GM21528 (cell line): Measurements from ENCODE around the gene C6orf120.
A peak's percentile ranks its signal among the peaks of the same experiment; 100 is the strongest.

Experiments
- ATAC-seq: cut with Tn5 transposase; IDR thresholded peaks from one replicate; pipeline ENCODE4 v1.9.1; 2021; ENCODE audit warnings: mild to moderate bottlenecking, moderate library complexity; ENCODE audit not compliant: unreplicated experiment, low FRiP score

The C6orf120 gene

DNA sequence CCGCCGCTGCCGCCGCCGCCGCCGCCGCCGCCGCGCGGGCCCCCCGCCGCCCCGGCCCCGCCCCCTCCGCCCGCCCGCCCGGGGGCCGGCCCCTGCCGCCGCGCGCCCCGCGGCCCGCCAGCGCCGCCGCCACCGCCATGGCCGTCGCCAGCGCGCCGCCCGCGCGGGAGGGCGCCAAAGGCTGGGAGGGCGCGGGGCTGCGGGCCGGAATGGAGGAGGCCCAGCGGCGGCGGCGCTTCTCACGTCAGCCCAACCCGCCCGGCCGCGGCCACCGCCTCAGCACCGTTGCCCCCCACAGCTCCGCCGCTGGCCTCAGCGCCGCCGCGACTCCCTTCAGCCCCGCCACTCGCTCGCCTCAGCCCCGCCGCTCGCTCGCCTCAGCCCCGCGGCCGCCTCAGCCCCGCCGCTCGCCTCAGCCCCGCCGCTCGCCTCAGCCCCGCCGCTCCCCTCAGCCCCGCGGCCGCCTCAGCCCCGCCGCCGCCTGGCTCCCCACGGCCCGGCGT, 22.1 kb downstream of the C6orf120 start:
- ATAC-seq = peak; percentile 40

GRCh38 chr6:169724494-169725124, 22.7 kb downstream of the C6orf120 start, which contains the start of gene PHF10:
Gene PHF10 (minus strand): TSS chr6:169724500. CDS start chr6:169723931, 569 bp downstream.
- ATAC-seq = peak; percentile 47

DNA sequence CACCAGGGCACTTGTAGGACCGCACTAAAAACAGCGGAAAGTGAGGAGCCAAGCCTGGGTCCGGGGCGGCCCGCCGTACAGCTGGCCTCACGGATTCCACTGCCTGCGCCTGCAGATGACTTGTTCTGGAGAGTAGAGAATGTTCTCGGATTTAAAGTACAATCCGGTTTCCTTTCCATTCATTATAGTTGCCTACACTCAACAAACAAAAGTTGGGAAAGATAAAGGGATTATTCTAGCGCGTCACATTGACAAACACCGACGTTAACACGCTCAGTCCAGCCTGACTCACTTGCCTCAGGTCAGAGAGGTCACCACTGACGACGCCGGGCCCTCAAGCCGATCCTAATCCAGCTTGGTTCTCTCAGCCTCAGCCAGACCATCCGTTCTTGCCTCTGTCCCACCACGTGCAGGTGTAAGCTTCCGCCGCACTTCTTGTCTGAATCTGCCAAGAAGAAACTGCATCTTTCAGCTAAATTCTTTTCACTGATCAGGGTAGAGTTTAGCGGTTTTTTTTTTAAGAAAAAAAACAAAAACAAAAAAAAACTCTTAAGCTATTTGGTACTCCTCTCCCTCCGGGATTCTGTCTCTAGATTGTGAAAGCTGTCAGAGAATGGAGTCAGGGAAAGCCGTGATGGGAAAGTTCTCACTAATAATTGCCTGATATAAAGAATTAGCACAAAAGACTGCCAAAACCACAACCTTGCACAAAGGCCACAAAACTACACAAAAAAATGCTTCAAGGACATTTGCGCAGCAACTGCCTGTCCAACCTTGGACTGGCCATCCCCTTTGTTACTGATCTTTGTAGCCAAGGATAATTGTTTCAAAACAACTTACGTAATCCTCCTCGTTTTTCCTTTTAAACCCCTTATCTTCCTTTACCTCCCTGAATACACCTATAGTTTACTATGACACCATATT, 23.5 kb downstream of the C6orf120 start:
- ATAC-seq = peak; percentile 22

GRCh38 chr6:169726049-169726400, 24.1 kb downstream of the C6orf120 start:
- ATAC-seq = no peak

DNA sequence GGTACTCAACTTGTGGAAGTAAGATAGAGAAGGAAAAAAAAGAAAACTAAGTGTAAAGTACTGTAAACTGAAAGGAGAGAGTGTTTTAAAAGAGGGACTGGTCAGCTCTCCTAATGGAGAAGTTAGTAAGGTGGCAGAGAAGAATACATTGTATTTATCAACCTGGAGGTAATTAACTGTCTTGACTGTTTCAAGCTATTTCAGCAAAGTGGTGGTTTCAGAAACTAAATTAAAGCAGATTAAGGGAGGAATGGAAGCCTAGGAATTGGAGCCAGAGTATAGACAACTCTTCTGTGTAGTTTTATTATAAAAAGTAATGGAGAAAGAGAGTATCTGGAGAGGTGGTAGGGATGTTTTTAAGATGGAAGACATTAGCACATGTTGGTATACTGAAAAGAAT, 25.0 kb downstream of the C6orf120 start:
- no peak for ATAC-seq

- no peak for ATAC-seq
Measured at GRCh38 chr6:169729961-169730360, 28.0 kb downstream of the C6orf120 start.

- no peak for ATAC-seq
Measured at GRCh38 chr6:169738204-169738975, 36.5 kb downstream of the C6orf120 start.

- ATAC-seq = no peak
Measured at GRCh38 chr6:169738976-169739529, 37.1 kb downstream of the C6orf120 start.

- no peak for ATAC-seq
Measured at GRCh38 chr6:169741344-169741743, 39.4 kb downstream of the C6orf120 start.

DNA sequence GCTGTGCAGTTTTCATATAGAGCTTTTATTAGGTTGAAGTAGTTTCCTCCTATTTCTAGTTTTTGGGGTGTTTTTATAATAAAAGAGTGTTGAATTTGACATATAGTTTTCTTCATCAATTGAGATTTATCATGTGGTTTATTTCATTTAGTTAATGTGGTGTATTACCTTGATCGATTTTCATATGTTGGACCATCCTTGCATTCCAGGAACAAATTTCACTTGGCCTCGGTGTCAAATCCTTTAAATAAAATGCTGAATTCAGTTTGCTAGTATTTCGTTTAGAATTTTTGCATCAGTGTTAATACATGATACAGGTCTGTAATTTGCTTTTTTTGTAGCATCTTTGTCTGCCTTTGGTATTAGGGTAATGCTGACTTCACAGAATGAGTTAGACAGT, 43.5 kb downstream of the C6orf120 start:
- no peak for ATAC-seq

GRCh38 chr6:169746556-169746955, 44.6 kb downstream of the C6orf120 start:
- no peak for ATAC-seq

DNA sequence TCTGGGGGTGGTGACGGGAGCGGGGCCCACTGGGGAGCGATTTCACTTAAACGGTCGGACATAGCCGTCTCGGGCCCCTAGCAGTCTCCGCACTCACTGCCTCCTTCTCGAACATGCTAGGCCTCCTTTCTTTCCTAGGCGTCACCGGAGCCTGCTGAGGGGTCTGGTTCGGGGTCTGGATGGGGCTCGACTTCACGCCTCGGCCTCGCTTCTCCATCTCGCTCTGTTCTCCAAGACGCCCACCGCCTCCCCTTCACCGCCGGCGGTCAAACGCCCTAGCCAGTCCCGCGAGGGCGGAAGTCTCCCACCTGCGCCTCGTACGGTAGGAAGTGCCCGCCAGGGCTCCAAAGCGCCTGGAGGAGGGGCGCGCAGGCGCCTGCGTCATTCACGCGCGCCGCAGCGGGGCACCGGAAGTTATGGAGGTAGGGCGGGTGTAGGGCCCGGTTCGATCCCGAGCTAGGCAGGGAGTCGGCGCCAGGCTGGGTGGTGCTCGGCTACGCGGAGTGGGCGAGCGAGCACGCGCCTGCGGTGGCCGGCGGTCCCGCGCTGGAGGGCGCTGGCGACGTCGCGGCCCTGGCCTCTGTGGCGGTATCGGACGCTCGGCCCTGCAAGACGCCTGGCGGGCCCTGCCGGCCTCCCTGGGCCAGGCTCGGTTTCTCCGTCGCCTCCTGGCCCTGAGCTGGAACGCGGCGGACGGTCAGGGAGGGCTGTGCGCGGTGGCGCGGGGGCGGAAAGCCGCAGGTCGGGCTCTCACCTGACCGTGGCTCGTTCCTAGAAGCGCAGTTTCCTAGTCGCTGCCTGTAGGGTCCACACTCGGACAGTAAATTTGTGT, 49.5 kb downstream of the C6orf120 start, which contains the start of the genes DYNLT2 and ERMARD:
Gene DYNLT2 (minus strand): TSS at position 331 of the 832 bp plus-strand sequence. CDS start 114 bp downstream, at position 217.
Gene ERMARD (plus strand): TSS at position 381 of the 832 bp plus-strand sequence. CDS start 36 bp downstream, at position 417.
- peak; percentile 95 for ATAC-seq

- no peak for ATAC-seq
Measured at GRCh38 chr6:169752074-169752623, 50.2 kb downstream of the C6orf120 start.
